ENCODE results near the gene CHST3.

Gene CHST3

DNA sequence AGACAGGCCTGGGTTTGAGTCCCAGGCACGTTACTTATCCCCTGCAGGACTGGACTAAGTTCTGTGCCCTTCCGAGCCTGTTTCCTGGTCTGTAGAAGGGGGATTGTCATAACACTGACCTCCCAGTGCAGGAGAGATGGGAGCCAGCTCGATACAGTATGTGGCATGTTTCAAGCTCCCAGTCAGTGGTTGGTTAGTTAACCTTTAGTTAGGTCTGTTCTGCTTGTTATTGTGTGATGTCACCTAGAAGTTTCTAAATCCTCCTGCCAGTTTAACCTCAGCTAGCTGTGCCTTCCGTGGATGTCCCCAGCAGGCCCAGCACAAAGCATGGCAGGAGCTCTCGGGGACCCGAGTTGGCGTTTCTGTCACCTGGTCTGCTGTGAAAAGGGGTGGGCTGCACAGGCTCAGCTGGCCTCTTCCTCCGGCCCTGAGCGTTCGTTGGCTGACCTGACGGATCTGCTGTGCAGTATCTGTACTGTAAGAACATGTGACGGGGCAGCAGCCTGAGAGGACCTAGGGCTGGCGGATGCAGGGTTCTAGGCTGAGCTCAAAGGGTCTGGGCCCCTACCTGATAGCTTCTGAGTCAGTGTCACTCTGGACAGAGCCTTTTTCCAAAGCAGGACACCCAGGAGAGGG lies 71.2 kb downstream of the CHST3 start:
- DNase-seq: no peak

DNA sequence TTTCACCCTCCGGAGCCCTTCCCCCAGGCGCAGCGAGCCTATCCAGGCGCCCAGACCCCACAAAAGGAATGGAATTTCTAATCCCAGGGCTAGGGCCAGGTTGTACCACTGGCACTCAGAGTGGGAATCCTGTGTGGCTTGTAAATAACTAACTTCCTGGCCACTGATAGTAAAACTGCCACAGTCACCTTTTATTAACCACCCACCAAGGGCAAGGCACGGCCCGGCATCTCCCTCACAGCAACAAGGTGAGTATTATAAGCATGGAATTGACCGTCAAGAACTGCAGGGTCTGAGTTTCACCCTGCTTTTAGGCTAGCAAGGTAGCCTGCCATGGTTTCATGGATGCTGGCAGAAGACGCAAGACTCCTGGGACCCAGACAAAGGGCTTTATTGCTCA lies 73.1 kb downstream of the CHST3 start:
- no peak for DNase-seq

DNA sequence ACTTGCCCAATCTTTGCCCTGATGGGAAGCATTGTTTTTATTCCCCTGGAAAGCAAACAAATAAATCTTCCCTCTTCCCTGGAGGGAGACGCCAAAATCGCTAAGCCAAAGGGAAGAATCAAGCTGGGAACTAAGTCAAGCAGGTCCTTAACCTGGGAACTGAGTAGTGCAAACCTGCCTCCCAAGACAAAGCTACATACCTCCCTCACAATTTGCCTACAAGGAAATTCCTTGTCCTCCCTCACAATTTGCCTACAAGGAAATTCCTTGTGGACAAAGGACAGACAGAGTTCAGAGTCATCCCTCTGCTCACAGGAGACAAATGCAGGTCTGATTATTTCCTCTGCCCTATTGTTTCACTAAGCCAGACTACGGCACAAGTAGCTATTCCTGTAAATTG lies 73.6 kb downstream of the CHST3 start:
- no peak for DNase-seq

DNA sequence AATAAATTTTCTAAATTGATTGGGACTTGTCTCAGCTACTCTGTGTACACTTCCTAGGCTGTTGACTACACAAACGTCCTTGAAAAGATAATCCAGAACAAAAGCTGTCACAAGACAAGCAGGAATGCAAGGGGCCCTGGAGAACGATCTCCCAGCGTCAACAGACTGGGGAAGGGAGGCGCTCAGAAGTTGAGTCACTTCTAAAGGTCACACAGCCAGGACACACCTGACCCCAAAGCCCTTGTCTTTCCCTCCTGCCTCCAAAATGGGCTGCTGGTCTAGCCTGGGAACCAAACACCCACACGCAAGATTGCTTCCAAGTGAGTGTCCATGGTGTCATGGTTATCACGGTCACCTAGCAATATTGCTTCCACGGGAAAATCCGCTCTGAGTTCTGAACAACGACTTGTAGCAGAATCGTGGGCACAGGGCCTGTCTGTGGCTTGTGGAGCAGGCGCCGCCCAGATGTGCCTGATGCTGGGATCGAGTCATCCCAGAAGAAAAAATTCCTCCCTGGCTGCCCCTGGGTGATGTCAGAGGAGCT lies 74.3 kb downstream of the CHST3 start:
- DNase-seq: no peak

DNA sequence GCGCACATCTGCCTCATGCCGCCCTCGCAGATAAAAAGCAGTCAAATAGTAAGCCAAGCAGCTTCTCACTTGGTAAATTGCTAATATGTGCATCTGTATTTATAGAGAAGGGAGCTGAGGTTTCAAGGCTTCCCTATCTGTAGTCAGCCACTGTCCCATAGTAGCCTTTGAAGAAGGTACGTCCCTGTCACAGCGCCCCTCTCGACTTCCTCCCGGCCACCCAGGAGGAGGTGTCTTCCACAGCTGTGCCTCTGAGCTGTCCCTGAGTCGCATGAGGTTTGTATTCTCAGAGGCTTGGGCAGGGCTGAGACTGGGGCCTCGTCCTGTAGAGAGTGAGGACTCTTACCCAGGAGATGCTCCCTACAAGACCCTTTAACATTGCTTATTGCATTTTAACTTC lies 75.2 kb downstream of the CHST3 start:
- DNase-seq: no peak

DNA sequence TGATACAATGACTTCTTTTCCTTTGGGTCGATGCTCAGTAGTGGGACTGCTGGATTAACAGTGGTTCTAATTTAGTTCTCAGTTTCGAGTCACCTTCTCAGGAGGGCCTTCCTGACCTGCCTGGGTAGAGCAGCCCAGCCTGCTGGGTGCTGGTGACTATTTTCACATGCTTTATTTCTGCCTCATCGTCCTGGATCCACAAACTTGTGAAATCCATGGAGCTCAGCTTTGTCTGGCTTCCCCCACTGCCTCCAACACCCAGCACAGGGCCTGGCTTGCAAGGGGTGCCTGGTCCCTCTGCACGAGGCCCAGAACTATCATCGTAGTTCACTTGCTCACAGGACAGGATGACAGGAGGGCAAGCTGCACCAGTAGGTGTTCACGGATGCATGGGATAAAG lies 77.3 kb downstream of the CHST3 start:
- no peak for DNase-seq

DNA sequence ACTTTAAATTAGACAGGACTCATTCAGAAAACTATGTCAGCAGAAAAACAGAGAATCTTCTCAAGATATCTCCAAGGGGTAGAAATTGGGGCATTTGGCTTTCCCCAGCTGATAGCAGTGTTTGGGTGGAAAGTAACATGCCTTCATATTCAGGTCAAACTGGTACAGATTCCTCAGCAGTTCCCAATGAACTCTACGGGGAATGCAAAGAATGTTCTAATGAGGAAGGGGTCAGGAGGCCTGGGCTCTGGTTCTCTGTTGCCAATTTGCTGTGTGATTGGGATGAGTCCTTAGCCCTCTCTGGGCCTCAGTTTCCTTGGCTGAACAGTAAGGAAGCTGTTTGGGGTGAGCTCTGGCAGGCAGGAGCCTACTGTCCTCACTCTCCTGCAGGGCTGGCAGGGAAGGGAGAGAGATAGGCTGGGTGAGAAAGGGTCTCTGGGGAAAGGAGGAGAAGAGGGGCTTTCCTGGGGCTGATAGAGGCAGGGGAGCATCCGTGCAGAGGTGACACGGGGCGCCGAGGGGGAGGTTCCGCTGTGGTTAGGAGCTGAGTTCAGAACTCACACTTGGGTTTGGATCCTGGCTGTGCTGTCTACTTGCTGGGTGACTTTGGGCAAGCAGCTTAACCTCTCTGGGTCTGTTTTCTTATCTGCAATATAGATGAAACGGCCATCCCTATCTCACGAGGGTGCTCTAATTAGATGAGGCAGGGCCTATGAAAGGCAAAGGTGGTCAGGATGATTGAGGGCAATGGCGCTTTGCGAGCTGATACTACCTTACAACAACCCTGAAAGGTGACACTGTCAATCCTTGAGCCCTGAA lies 79.0 kb downstream of the CHST3 start:
- DNase-seq: no peak

DNA sequence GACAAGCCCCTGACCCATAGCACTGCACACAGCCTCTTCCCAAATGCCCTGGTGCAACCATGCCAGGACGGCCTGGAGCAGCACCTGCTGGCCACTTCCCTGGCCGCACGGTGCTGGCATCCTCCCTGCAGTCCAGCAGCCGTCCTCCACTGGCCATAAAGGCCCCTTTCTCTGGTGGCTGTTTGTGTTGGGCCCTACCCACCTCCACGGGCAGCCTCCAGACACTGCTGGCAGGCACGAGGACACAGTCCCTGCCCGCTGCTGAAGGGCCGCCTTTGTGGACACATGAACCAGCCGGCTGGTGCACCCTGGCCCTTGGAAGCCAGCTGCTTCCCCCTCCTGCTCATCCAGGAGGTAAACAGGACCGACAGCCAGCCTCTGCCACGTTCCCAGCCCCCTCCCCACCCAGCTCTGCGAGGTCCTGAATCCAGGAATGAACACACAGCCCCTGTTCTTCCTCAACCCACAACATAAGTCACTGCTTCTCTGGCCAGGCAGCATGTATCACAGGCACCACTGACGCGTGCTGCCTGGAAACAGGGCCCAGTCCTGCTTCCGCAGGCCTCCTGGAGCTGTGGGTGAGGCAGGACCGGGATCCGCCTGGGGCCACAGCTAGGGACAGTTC lies 80.3 kb downstream of the CHST3 start:
- DNase-seq: no peak

DNA sequence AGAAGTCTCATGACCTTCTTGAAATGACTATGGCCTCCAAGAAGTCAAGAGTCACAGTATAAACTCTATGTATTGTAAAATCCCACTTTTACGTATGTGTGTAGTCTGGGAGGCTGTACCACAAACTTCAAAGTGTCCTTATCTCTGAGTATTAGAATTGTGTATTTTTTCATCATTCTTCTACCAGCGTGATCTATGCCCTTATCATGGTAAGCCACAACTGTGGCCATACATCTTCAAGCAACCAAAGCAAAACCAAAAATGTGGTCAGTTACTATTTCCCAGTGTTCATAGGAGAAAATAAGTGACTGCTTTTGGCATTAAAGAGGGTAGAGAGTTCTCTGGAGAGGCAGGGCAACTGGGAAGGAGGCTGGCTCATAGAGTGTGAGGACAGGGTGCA lies 81.4 kb downstream of the CHST3 start:
- no peak for DNase-seq

DNA sequence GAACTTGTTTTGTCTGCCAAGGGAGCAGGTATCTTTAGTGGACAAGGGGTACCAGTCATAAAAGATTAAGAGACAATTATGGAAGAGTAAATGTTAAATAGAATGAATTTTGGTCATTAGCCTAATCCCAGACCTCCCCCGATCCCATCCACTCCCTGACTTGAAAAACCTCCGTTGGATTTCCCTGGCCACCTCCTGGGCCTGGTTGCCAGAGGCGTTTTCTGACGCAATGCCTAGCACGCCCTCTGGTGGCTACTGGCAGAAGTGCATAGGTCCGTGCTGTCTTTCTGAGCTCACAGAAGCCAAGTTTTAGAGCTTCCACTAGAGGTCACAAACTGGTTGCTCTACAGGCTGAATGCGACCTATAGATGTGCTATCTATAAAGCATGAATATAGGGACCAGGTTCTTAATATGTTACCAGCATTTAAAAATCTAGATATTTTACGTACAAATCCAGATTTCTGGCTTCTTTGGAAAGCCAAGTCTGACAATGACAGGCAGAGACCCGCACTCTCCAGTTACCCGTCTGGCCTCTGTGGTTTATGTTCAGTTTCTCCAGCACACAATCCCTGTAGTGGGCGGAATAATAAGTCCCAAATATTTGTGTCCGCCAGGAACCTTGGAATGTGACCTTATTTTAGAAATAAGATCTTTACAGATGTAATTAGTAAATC lies 84.4 kb downstream of the CHST3 start:
- peak; percentile 89 for DNase-seq

DNA sequence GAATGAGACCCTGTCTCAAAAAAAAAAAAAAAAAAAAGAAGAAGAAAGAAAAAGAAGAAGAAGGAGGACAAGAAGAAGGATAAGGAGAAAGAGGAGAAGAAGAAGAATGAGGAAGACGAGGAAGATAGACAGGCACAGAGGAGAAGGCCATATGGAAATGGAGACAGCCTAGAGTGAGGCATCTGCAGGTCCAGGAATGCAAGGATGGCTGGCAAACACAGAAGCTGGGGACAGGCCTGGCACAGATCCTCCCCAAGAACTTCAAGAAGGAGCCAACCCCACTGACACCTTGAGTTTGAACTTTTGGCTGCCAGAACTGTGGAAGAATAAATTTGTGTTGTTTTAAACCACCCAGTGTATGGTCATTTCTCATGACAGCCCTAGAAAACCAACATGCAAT lies 85.3 kb downstream of the CHST3 start:
- DNase-seq: no peak

DNA sequence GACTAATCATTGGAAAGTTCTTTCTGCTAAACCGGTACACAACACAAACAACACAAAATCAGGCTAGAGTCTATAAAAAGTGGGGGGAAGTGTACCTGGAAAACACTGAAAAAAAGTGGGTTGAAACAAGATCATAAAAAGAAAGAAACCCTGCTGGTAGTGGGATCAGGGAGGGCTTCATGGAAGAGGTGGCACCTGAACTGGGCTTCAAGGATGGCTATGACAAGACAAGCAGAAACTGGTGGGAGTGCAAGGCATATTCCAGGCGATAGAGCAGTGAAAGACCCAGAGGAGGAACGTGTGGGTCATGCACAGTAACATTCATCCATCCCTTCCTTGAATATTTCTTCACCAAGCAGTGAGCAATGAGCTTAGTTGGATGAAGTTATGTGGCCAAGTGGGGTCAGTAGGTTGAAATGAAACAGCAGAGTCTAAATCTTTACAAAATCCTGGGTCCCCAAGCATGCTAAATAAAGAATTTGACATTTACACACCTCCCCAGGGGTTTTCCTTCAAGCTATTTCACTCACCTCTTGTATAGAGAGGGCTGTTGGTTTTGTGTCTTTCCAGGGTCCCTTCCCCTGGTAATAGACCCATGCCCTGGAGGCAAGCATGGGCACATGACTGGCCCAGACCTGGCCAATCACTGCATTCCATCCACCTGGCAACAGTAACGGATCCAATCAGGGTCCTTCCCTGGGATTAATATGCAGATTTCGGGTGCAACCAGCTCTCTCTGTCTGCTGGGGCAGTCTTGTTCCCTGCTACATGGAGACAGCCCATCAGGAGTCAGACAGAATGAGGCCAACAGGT lies 86.0 kb downstream of the CHST3 start:
- no peak for DNase-seq

DNA sequence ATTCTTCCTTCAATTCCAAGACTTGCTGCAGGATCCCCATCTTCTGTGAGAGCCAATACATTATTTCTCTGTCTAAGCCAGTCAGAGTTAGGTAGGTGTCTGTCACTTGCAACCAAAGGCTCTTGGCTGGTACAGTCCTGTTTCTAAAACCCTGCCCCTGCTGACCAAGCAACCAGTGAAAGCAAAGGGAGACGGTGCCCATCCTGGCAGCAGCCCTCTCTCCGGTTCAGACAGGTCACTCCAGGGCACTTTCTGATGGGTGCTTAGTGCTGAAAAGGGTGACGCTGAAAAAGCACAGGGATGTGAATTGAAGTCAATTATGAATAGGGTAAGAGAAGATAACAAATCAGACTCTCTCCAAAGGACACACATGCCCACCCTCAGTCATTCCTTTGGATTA lies 86.7 kb downstream of the CHST3 start:
- no peak for DNase-seq

DNA sequence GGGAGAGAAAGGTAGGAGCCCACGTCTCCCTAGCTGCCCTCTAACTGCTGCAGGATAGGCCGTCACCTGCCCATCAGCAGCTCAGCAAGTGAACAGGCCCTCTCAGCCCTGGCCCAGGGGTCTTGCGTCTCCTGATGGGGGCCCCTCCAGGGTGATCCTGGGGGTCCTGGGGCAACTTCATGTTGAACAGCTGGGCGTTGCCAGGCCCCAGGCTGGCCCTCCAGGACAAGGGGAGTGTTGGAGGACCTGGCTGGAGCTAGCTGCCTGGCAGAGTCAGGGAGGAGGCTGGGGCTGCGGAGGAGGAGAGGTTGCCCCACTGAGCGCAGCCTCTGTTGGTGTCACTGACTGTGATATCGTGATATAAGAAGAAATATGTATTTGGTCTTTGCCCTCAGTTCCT lies 89.5 kb downstream of the CHST3 start:
- DNase-seq: no peak

DNA sequence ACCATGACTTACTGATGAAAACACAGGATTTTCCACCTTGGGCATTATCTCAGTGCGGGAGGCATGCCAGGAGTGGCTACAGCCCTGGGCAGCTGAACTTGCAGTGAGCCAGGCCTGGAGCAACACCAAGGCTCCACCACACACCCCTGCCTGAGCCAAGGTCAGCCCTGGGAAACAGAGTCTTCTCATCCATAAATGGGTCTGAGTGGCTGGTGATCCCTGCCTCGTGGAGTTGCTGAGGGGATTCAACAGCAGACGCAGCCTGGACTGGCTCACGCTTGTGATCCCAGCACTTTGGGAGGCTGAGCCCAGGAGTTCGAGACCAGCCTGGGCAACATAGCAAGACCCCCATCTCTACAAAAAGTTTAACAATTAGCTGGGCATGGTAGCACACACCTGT lies 91.9 kb downstream of the CHST3 start:
- no peak for DNase-seq

DNA sequence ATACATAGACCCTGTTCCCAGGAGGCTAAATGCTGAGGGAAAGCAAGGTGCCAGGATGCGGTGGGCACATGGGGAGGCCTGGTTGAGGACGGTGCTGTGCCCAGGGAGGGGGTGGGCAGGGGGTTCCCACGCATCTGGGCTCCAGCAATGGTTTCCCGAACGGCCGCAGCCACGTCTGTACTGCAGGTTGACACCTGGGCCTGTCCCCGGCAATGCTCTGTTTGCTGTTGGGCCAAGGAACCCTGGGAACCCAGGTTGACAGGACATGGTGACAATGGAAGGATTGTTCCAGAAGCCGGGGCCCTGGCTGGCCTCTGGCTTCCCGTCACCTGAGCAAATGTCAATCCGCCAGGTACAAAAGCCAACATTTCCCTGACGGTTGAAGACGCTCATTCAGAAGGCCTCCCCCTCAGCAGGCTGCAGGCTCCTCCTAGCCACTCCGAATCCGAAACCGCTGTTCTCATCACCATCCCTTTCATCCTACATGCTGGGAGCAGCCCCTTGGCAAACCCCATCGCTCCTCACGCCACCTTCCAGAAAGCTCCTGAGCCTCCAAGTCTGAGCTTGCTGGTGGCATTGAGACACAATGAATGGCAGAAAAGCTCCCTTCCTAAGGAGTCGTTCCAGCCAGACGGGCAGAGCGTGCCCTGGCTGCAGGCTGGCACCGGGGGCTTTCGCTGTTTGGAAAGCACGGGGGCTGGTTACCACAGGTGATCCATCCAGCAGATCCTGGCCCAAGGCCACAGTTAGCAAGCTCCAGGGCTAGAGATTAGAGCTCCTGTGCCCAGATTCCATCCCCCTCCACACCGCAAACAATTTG lies 92.9 kb downstream of the CHST3 start:
- no peak for DNase-seq

DNA sequence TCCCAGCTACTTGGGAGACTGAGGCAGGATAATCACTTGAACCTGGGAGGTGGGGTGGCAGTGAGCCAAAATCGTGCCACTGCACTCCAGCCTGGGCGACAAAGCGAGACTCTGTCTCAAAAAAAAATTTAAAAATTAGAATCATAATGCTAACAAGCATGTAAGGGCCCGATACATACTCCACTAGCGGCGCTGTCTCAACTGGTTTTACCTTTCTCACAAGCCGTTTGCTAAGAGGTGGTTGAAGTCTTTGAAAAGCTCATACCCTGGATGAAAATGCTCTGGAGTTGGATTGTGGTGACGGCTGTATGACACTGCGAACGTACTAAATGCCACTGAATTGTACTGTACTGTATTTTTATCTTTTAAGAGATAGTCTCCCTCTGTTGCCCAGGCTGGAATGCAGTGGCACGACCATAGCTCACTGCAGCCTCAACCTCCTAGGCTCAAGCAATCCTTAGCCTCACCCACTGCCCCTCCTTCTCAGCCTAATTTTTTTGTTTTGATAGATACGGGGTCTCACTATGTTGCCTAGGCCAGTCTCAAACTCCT lies 94.2 kb downstream of the CHST3 start:
- DNase-seq: no peak

DNA sequence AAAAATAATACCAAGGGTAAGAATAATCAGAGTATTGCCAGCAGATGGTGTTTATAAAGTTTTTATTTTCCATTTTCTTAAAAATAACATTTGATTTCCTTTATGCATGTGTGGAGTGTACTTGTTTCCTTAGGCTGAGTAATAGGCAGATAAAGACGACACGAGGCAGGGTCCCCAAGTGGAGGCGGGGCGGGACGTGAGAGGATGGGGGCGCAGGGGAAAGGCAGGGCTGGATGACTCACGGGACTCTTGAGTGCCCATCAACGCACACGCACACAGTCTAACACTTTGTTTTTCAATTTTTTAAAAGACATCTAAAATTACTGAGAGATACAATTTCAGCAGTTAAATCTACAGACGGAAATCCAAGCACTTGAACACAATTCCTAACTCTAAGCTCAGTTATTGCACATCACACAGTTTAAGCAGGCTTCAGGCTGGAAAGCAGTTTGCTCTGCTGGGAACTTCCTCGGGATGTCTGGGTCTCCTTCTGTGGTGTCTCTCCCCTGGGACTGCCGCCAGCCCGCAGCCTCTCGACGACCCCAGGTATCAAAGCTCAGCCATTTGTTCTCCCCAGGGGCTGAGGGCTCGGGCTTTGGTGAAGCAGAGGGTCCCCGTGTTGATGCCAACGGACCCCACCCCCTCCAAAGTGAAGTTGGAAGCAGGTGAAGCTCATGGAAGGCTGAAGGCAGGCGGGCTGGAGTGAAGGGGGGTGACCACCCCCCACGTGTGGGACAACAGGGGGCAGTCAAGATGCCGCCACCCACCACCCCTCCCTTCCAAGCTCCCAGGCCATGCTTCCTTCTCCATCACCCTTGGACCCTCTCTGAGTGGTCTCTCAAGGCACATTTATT lies 95.0 kb downstream of the CHST3 start:
- no peak for DNase-seq

DNA sequence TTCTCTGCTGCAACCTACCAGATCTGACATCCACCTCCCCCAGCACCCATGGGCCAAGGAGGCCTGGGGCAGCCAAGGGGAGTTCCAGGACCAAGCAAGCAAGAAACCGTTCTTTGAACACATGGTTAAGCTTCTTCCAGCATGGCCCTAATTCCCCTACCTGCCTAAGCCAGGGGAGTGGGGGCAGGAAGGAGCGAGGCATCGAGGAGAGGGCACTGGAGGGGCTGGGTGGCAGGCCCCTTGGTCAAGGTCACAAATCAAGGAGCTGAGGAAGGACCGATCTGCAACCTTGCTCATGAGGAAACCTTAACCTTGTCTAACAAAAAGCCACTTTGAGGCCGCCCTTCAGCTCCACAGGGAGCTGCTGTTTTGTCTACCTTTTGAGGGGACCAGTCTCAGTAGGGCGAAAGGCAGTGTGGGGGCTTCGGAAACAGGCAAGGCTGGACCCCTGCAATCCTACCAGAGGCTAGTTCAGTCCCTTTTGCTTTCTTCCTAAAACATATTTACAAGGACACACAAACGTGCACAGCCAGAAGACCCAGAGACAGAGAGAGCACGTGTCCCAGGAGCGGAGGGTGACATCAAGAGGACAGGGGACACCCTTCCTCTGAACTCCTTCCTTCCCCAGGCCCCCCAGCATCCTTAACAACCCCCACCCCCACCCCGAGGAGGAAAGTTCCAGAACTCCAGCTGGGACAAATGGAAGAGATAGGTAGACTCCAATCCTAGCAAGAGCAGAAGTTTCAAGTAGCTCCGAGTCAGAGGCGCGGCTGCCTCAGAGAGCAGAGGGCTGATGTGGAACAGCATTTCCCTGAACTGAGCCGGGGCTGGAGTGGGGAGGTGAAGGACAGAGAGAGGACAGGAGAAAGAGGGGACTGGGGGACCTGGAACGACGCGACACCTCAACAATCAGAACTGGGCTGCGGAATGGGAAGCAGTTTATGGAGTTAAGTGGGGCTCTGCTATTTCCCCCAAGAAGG lies 95.9 kb downstream of the CHST3 start:
- no peak for DNase-seq
